Measurements from ENCODE around the gene LRP1B.

DNA sequence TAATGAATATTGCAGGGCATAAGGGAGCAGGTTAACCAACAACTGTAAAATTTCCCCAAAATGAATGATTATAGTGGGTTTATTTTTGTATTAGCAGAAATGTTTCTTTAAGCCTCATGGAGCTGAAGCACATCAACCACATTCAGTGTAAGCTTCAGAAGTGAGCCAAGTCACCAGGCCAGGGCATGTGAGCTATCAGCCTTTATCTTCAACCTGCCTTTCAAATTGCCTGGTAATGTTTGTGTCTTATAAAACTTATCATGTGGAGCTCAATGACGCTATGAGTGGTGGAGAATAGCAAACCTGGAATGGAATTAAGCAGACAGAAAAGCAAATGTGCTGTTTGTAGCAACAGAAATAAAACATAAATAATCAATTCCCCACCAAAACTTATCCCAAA lies 1068.4 kb downstream of the LRP1B start:
- TF ChIP-seq YY1 (IDR thresholded peaks at IDR 0.05; ENCODE audit: insufficient read depth, insufficient read length) = no peak
- TF ChIP-seq ZNF274 (IDR thresholded peaks at IDR 0.05; ENCODE audit: low read depth, low read length) = no peak

Data from NT2/D1 (cell line).